HG02763 (cell line): Measurements from ENCODE around the gene GAMT.

ENCODE experiments used
- ATAC-seq: cut with Tn5 transposase; IDR thresholded peaks from one replicate; pipeline ENCODE4 v1.9.1; 2021; ENCODE audit warnings: mild to moderate bottlenecking, moderate library complexity; ENCODE audit not compliant: unreplicated experiment

Gene GAMT

GRCh38 chr19:1434040-1434366 lies 32.7 kb upstream of the GAMT start:
- ATAC-seq, result no peak

GRCh38 chr19:1433119-1434039 lies 32.0 kb upstream of the GAMT start:
- ATAC-seq, result no peak

GRCh38 chr19:1432507-1432887 lies 31.2 kb upstream of the GAMT start:
- no peak for ATAC-seq

- ATAC-seq, result no peak
Observed at GRCh38 chr19:1431759-1432506, 30.6 kb upstream of the GAMT start.

GRCh38 chr19:1430246-1430645 lies 28.9 kb upstream of the GAMT start:
- ATAC-seq, result no peak

GRCh38 chr19:1429750-1430149 lies 28.4 kb upstream of the GAMT start:
- ATAC-seq, result no peak

- ATAC-seq, result no peak
Observed at GRCh38 chr19:1428738-1429391, 27.5 kb upstream of the GAMT start.

- no peak for ATAC-seq
Observed at GRCh38 chr19:1427221-1427920, 26.0 kb upstream of the GAMT start.

- no peak for ATAC-seq
Observed at GRCh38 chr19:1426736-1427135, 25.4 kb upstream of the GAMT start.

- no peak for ATAC-seq
Observed at GRCh38 chr19:1425902-1426301, 24.6 kb upstream of the GAMT start.

- no peak for ATAC-seq
Observed at GRCh38 chr19:1425102-1425837, 23.9 kb upstream of the GAMT start.

GRCh38 chr19:1424192-1424955 lies 23.0 kb upstream of the GAMT start:
- ATAC-seq, result no peak

- no peak for ATAC-seq
Observed at GRCh38 chr19:1423436-1424191, 22.3 kb upstream of the GAMT start.

- ATAC-seq, result no peak
Observed at GRCh38 chr19:1422943-1423342, 21.6 kb upstream of the GAMT start.

GRCh38 chr19:1422360-1422759 lies 21.0 kb upstream of the GAMT start:
- ATAC-seq, result no peak

- no peak for ATAC-seq
Observed at GRCh38 chr19:1421958-1422305, 20.6 kb upstream of the GAMT start.

GRCh38 chr19:1421218-1421957 lies 20.0 kb upstream of the GAMT start:
- ATAC-seq, result no peak

- ATAC-seq, result no peak
Observed at GRCh38 chr19:1420590-1420989, 19.2 kb upstream of the GAMT start.
